AG09309 (cell line): Measurements from ENCODE around the gene C13orf46.

Experiments used
- DNase-seq: peaks from one replicate; pipeline ENCODE4 v3.0.0-alpha.2; 2010; ENCODE audit warnings: low read depth
- H3K4me3 ChIP-seq: 2 replicates; pipeline ENCODE4 v1.5.1; 2011; ENCODE audit warnings: mild to moderate bottlenecking, low read depth, low read length, moderate library complexity; ENCODE audit not compliant: control insufficient read depth
- CTCF ChIP-seq: IDR thresholded peaks from 2 replicates; pipeline ENCODE4 v1.5.1; 2011; ENCODE audit warnings: mild to moderate bottlenecking, low read depth, low read length, inconsistent platforms; ENCODE audit not compliant: insufficient read depth, control insufficient read depth; ENCODE audit errors: missing control alignments

The C13orf46 gene

GRCh38 chr13:113975416-113975815 lies 1.5 kb upstream of the C13orf46 start:
- no peak for DNase-seq
- no peak overlapping the region for H3K4me3 ChIP-seq
- TF ChIP-seq CTCF: no peak

DNA sequence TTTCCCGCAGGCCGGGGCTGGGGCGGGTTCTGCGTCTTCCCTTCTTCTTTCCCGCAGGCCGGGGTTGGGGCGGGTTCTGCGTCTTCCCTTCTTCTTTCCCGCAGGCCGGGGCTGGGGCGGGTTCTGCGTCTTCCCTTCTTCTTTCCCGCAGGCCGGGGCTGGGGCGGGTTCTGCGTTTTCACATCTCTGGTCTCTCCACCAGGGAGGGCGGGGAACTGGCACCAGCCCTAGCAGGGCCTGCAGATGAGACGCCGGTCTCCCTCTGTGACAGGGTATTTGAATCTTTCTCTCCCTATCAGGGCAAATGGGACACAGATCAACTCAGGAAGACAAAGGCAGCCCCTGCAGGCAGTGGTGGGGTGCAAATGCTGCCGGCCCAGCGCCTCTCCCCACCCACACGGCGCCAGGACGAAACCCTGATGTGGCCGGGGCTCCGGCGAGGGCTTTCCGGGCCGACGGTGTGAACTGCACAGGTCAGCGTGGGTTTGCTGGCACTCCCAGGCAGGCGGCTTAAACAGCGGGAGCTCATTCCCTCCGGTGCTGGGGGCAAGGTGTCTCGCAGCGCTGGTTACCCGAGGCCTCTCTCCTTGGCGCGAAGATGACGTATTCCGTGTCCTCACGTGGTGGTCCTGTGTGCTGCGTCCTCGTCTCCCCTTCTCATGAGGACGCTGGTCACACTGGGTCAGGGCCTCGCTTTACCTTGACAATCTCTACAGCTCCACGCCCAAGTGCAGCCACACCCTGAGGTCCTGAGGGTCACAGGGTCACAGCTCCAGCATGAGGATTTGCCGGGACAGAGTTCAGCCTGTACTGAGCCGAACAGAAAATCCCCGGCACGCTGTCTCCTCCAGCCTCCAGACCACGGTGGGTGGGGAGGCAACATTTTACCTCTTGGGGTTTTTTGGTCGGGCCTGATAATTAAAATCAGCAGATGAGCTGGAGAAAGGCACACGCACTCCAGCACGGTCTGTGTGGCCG lies 717 bp upstream of the C13orf46 start:
- DNase-seq: no peak
- no peak for TF ChIP-seq CTCF
- no peak overlapping the region for H3K4me3 ChIP-seq

GRCh38 chr13:113972451-113973217 lies 1.2 kb downstream of the C13orf46 start:
- DNase-seq: no peak
- TF ChIP-seq CTCF: no peak

DNA sequence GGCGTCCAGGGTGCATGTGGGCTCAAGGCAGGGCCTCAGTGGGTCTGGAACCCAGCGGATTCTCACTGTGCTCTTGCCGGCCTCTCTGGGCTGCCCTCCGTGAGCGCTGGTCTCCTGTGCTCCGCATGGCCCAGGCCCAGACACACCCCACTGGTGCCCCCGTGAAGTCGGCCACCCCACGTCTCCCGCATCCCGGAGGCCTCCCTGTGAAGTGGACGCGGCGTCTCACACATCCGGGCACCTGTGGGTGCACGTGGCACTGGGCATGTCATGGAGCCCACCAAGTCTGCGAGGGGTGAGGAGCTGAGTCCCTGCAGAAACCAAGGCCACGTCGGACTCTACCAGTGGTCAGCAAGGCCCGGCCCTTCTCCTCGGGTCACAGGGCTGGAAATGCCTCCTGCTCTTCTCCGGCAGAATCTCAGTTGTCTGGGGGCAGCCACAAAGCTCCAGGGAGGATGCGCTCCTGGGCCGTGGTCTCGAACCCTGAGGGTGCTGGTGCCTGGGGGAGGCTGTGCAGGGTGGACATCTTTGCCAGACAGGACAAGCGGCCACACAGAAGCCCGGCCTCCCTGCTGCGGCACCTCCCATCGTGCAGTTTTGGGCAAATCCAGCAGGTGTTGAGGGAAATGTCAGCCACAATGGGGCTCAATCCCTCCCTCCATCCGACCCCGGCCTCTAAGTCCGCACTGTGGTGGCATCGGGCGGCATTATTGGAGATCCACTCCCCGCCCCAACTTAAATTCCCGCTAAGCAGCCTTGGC lies 2.2 kb downstream of the C13orf46 start:
- no peak for TF ChIP-seq CTCF
- H3K4me3 ChIP-seq: no peak overlapping the region
- no peak for DNase-seq

More at GRCh38 chr13:113972451-113973217, 1.2 kb downstream of the C13orf46 start:
- H3K4me3 ChIP-seq: no peak overlapping the region

DNA sequence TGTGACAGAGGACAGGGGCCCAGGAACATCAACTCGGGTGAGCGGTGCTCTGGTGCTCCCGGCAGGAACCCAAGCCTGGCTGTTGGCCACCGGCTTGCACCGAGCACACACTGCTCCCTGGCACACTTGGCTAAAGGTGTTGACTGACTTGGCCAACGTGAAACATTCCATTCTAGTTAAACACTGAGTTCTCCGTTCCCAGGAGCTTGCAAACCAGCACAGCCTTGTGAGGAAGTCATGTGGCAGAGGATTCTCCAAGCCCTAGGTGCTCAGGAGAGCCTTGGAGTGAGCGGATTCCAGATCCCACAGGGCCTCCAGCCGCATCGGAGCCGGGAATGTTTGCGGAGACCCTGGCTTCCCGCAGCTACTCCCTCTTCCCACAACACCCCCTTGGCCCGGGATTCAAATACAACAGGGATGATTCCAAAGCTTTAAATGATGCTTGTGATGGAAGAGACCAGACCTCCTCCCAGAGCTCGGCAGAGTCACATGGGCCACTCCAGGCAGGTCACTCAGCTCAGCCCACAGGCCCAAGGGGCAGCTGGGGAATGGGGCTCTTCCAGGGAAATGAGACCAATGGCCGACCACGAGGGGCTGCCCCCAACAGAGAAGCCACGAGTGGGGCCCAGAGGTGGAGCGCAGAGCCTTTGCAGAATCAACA lies 2.9 kb downstream of the C13orf46 start:
- no peak for DNase-seq
- H3K4me3 ChIP-seq: no peak overlapping the region

More for the DNA sequence above, 2.9 kb downstream of the C13orf46 start:
- no peak for TF ChIP-seq CTCF
